AG10803 (cell line): Measurements from ENCODE around the gene KCNT2.

Source experiments
- DNase-seq: peaks from one replicate; pipeline ENCODE4 v3.0.0; 2010; ENCODE audit warnings: low read depth
- H3K4me3 ChIP-seq: 2 replicates; pipeline ENCODE4 v1.5.1; 2011; ENCODE audit warnings: mild to moderate bottlenecking, low read length, control low read depth
- CTCF ChIP-seq: conservative IDR thresholded peaks from 2 replicates; pipeline ENCODE4 v1.5.1; 2011; ENCODE audit warnings: mild to moderate bottlenecking, low read length, control low read depth, inconsistent platforms

The KCNT2 gene

GRCh38 chr1:196593955-196594354, 14.3 kb downstream of the KCNT2 start:
- TF ChIP-seq CTCF: no peak
- no peak for DNase-seq

GRCh38 chr1:196590959-196591358, 17.3 kb downstream of the KCNT2 start:
- no peak for TF ChIP-seq CTCF
- DNase-seq: no peak
- H3K4me3 ChIP-seq: no peak overlapping the region

More at GRCh38 chr1:196593955-196594354, 14.3 kb downstream of the KCNT2 start:
- H3K4me3 ChIP-seq: no peak overlapping the region

GRCh38 chr1:196590012-196590708, 18.1 kb downstream of the KCNT2 start:
- TF ChIP-seq CTCF: no peak
- no peak overlapping the region for H3K4me3 ChIP-seq
- no peak for DNase-seq

- no peak overlapping the region for H3K4me3 ChIP-seq
- no peak for DNase-seq
- TF ChIP-seq CTCF: no peak
Observed at GRCh38 chr1:196584696-196585095, 23.5 kb downstream of the KCNT2 start.

- TF ChIP-seq CTCF: no peak
- no peak overlapping the region for H3K4me3 ChIP-seq
- no peak for DNase-seq
Observed at GRCh38 chr1:196577386-196577785, 30.9 kb downstream of the KCNT2 start.

- TF ChIP-seq CTCF: no peak
- DNase-seq: no peak
- no peak overlapping the region for H3K4me3 ChIP-seq
Observed at GRCh38 chr1:196573226-196573625, 35.0 kb downstream of the KCNT2 start.

- no peak overlapping the region for H3K4me3 ChIP-seq
- no peak for DNase-seq
- TF ChIP-seq CTCF: no peak
Observed at GRCh38 chr1:196567238-196567637, 41.0 kb downstream of the KCNT2 start.
